ENCODE results near the gene FN3K.
"Not testable (repeated sequence)": the region's sequence is repeated elsewhere in the genome, so short reads cannot be mapped to it uniquely, and the experiment has no call there.

Gene FN3K

GRCh38 chr17:82729479-82730260 is 5.7 kb upstream of the FN3K start:
- DNase-seq (ENCODE audit: low read depth): no peak
- H3K4me3 ChIP-seq (ENCODE audit: low read depth, low read length): no peak overlapping the region

- DNase-seq (ENCODE audit: low read depth): no peak
- no peak overlapping the region for H3K4me3 ChIP-seq (ENCODE audit: low read depth, low read length)
Measured at GRCh38 chr17:82732118-82732743, 3.2 kb upstream of the FN3K start.

GRCh38 chr17:82736511-82737185 is 1.2 kb downstream of the FN3K start:
- no peak for DNase-seq (ENCODE audit: low read depth)
- no peak overlapping the region for H3K4me3 ChIP-seq (ENCODE audit: low read depth, low read length)

- H3K4me3 ChIP-seq (ENCODE audit: low read depth, low read length): no peak overlapping the region
- no peak for DNase-seq (ENCODE audit: low read depth)
Measured at GRCh38 chr17:82737967-82738877, 2.8 kb downstream of the FN3K start.

- no peak for DNase-seq (ENCODE audit: low read depth)
- no peak overlapping the region for H3K4me3 ChIP-seq (ENCODE audit: low read depth, low read length)
Measured at GRCh38 chr17:82740906-82741759, 5.7 kb downstream of the FN3K start.

GRCh38 chr17:82743344-82744219 is 8.2 kb downstream of the FN3K start:
- H3K4me3 ChIP-seq (ENCODE audit: low read depth, low read length): no peak overlapping the region
- DNase-seq (ENCODE audit: low read depth): no peak

GRCh38 chr17:82744736-82745135 is 9.3 kb downstream of the FN3K start:
- H3K4me3 ChIP-seq (ENCODE audit: low read depth, low read length); DNase-seq (ENCODE audit: low read depth): not testable (repeated sequence)

GRCh38 chr17:82745524-82745923 is 10.1 kb downstream of the FN3K start:
- DNase-seq (ENCODE audit: low read depth): no peak
- H3K4me3 ChIP-seq (ENCODE audit: low read depth, low read length): no peak overlapping the region

GRCh38 chr17:82748756-82749155 is 13.3 kb downstream of the FN3K start:
- no peak overlapping the region for H3K4me3 ChIP-seq (ENCODE audit: low read depth, low read length)

GRCh38 chr17:82750241-82750908 is 15.0 kb downstream of the FN3K start:
- no peak for DNase-seq (ENCODE audit: low read depth)
- no peak overlapping the region for H3K4me3 ChIP-seq (ENCODE audit: low read depth, low read length)

More at GRCh38 chr17:82748756-82749155, 13.3 kb downstream of the FN3K start:
- DNase-seq (ENCODE audit: low read depth): no peak

- DNase-seq (ENCODE audit: low read depth): no peak
- H3K4me3 ChIP-seq (ENCODE audit: low read depth, low read length): peak overlapping the region; percentile 48
Measured at GRCh38 chr17:82751171-82751570, 15.8 kb downstream of the FN3K start.

GRCh38 chr17:82751571-82752370 is 16.4 kb downstream of the FN3K start, which contains the start of gene TBCD:
TBCD (plus strand) TSS chr17:82752065; CDS start chr17:82752194, 129 bp downstream.
- DNase-seq (ENCODE audit: low read depth): peak; percentile 54
- H3K4me3 ChIP-seq (ENCODE audit: low read depth, low read length): peak within 1 kb of the TSS; percentile 88

GRCh38 chr17:82752371-82753200 is 17.2 kb downstream of the FN3K start:
- no peak for DNase-seq (ENCODE audit: low read depth)
- peak overlapping the region; percentile 88 for H3K4me3 ChIP-seq (ENCODE audit: low read depth, low read length)

GRCh38 chr17:82753201-82753464 is 17.7 kb downstream of the FN3K start:
- DNase-seq (ENCODE audit: low read depth): no peak
- H3K4me3 ChIP-seq (ENCODE audit: low read depth, low read length): peak overlapping the region; percentile 88

GRCh38 chr17:82754297-82755208 is 19.1 kb downstream of the FN3K start:
- no peak for DNase-seq (ENCODE audit: low read depth)
- H3K4me3 ChIP-seq (ENCODE audit: low read depth, low read length): peak overlapping the region; percentile 15
